Measurements from ENCODE around the gene ZNF853. TPM values are rescaled to one million over a fixed set of nuclear protein-coding genes. Genes with fewer than 3 reads are reported as not detected.

Gene ZNF853
- total RNA-seq, 2 donors from 2014 or later = 13.3 to 25.2 TPM

- peaks cover 59% of the 10 kb centered on the region for H3K36me3 ChIP-seq
- H3K27ac ChIP-seq = no peak overlapping the region
- H3K9me3 ChIP-seq = no peaks in the 10 kb centered on the region
- TF ChIP-seq CTCF (IDR thresholded peaks at IDR 0.05) = no peak
- H3K27me3 ChIP-seq = no peaks in the 10 kb centered on the region
- DNase-seq (ENCODE audit: low spot score) = no peak
- H3K4me1 ChIP-seq = no peaks in the 10 kb centered on the region
- H3K4me3 ChIP-seq = no peak overlapping the region
Measured at GRCh38 chr7:6604458-6604857, 11.0 kb upstream of the ZNF853 start.

GRCh38 chr7:6606866-6607583, 8.4 kb upstream of the ZNF853 start:
- no peaks in the 10 kb centered on the region for H3K4me1 ChIP-seq
- H3K4me3 ChIP-seq = no peak overlapping the region
- no peaks in the 10 kb centered on the region for H3K9me3 ChIP-seq
- TF ChIP-seq CTCF (IDR thresholded peaks at IDR 0.05) = no peak
- DNase-seq (ENCODE audit: low spot score) = no peak
- H3K27me3 ChIP-seq = no peaks in the 10 kb centered on the region
- H3K27ac ChIP-seq = no peak overlapping the region
- H3K36me3 ChIP-seq = peaks cover 38% of the 10 kb centered on the region

GRCh38 chr7:6607651-6608051, 7.8 kb upstream of the ZNF853 start:
- Histone ChIP-seq H3K36me3 (peaks cover 37% of the 10 kb centered on the region), H3K4me3 (no peak overlapping the region), H3K4me1 (no peaks in the 10 kb centered on the region), H3K27ac (no peak overlapping the region), H3K27me3 (no peaks in the 10 kb centered on the region), H3K9me3 (no peaks in the 10 kb centered on the region)
- no peak for TF ChIP-seq CTCF (IDR thresholded peaks at IDR 0.05)
- DNase-seq (ENCODE audit: low spot score) = no peak

- no peak for DNase-seq (ENCODE audit: low spot score)
- no peaks in the 10 kb centered on the region for H3K27me3 ChIP-seq
- no peak overlapping the region for H3K4me3 ChIP-seq
- peaks cover 37% of the 10 kb centered on the region for H3K36me3 ChIP-seq
- H3K4me1 ChIP-seq = no peaks in the 10 kb centered on the region
- TF ChIP-seq CTCF (IDR thresholded peaks at IDR 0.05) = no peak
- H3K27ac ChIP-seq = no peak overlapping the region
- no peaks in the 10 kb centered on the region for H3K9me3 ChIP-seq
Measured at GRCh38 chr7:6608081-6608480, 7.3 kb upstream of the ZNF853 start.

GRCh38 chr7:6608794-6609193, 6.6 kb upstream of the ZNF853 start:
- Histone ChIP-seq H3K27me3 (no peaks in the 10 kb centered on the region), H3K9me3 (no peaks in the 10 kb centered on the region), H3K27ac (no peak overlapping the region), H3K4me3 (no peak overlapping the region), H3K36me3 (peaks cover 37% of the 10 kb centered on the region), H3K4me1 (no peaks in the 10 kb centered on the region)
- no peak for TF ChIP-seq CTCF (IDR thresholded peaks at IDR 0.05)
- DNase-seq (ENCODE audit: low spot score) = no peak

- Histone ChIP-seq H3K27me3 (no peaks in the 10 kb centered on the region), H3K27ac (no peak overlapping the region), H3K4me1 (peaks cover 0 to 16% of the 10 kb centered on the region in 2 donors), H3K9me3 (no peaks in the 10 kb centered on the region), H3K4me3 (no peak overlapping the region), H3K36me3 (peaks cover 5% of the 10 kb centered on the region)
- no peak for DNase-seq (ENCODE audit: low spot score)
- TF ChIP-seq CTCF (IDR thresholded peaks at IDR 0.05) = no peak
Measured at GRCh38 chr7:6612819-6613218, 2.6 kb upstream of the ZNF853 start.

Data from right atrium auricular region (tissue), 2 donors.